ENCODE data around the gene LMNTD2.

The LMNTD2 gene

DNA sequence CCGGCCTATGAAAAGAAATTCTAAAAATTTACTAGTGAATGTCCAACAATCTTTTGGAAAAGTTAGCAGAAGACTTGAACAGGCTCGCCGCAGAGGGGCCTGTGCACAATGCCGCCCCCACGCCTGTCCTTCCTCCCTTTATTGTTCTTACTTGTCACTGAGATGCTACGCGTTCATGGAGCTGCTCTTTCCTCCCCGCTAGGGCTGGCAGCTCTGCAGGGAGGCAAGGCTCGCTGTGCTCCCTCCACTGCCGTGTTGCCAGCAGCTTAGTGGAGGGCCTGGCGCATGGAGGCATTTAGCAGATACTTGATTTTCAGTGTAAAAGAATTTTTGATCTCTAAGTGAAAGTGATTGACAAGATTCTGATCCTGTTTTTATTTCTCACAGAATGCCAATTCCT is 30.5 kb upstream of the LMNTD2 start:
- TF ChIP-seq, protein P1, sequence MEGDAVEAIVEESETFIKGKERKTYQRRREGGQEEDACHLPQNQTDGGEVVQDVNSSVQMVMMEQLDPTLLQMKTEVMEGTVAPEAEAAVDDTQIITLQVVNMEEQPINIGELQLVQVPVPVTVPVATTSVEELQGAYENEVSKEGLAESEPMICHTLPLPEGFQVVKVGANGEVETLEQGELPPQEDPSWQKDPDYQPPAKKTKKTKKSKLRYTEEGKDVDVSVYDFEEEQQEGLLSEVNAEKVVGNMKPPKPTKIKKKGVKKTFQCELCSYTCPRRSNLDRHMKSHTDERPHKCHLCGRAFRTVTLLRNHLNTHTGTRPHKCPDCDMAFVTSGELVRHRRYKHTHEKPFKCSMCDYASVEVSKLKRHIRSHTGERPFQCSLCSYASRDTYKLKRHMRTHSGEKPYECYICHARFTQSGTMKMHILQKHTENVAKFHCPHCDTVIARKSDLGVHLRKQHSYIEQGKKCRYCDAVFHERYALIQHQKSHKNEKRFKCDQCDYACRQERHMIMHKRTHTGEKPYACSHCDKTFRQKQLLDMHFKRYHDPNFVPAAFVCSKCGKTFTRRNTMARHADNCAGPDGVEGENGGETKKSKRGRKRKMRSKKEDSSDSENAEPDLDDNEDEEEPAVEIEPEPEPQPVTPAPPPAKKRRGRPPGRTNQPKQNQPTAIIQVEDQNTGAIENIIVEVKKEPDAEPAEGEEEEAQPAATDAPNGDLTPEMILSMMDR (IDR thresholded peaks at IDR 0.05; ENCODE audit: low read depth, low read length, poor library complexity, severe bottlenecking): no peak
- TF ChIP-seq EZH2phosphoT487 (IDR thresholded peaks at IDR 0.05; ENCODE audit: borderline replicate concordance, low read length): no peak
- H3K9me2 ChIP-seq (replicated peaks; ENCODE audit: control insufficient read depth, low read length): no peaks in the 10 kb centered on the region

DNA sequence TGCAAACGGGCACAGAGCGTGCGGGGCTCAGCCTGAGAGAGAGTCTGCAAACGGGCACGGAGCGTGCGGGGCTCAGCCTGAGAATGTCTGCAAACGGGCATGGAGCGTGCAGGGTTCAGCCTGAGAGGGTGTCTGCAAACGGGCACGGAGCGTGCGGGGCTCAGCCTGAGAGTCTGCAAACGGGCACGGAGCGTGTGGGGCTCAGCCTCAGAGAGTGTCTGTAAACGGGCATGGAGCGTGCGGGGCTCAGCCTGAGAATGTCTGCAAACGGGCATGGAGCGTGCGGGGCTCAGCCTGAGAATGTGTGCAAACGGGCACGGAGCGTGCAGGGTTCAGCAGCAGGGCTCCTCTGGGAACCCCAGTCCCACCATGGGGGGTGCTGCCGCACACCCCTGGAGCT is 29.3 kb upstream of the LMNTD2 start:
- H3K4me1 ChIP-seq (ENCODE audit: control insufficient read depth, low read length): no peaks in the 10 kb centered on the region
- TF ChIP-seq, protein P1 (IDR thresholded peaks at IDR 0.05; ENCODE audit: low read depth, low read length, poor library complexity, severe bottlenecking): no peak
- no peak for TF ChIP-seq EZH2phosphoT487 (IDR thresholded peaks at IDR 0.05; ENCODE audit: borderline replicate concordance, low read length)
- no peaks in the 10 kb centered on the region for H3K9me3 ChIP-seq (ENCODE audit: control insufficient read depth, insufficient read depth, low read length)
- H3F3A ChIP-seq (ENCODE audit: control insufficient read depth, insufficient read depth): no peaks in the 10 kb centered on the region
- peaks cover 10% of the 10 kb centered on the region for H4K20me1 ChIP-seq (ENCODE audit: control insufficient read depth, insufficient read depth, low read depth, low read length)
- no peak overlapping the region for H3K4me3 ChIP-seq (ENCODE audit: low read length)
- no peaks in the 10 kb centered on the region for H3K27me3 ChIP-seq (ENCODE audit: control insufficient read depth, low read length)
- H3K79me2 ChIP-seq (ENCODE audit: control insufficient read depth, low read length): peaks cover 42% of the 10 kb centered on the region
- peaks cover 80% of the 10 kb centered on the region for H3K36me3 ChIP-seq (ENCODE audit: control insufficient read depth, low read length)
- H3K4me2 ChIP-seq (ENCODE audit: low read length): no peak overlapping the region
- no peaks in the 10 kb centered on the region for H3K9me2 ChIP-seq (replicated peaks; ENCODE audit: control insufficient read depth, low read length)
- H3K27ac ChIP-seq (ENCODE audit: low read depth, low read length): no peak overlapping the region

More for the DNA sequence above, 30.5 kb upstream of the LMNTD2 start:
- no peak overlapping the region for H3K4me2 ChIP-seq (ENCODE audit: low read length)
- no peaks in the 10 kb centered on the region for H3K4me1 ChIP-seq (ENCODE audit: control insufficient read depth, low read length)
- peaks cover 6% of the 10 kb centered on the region; the same call in 1 of the 2 replicates for H4K20me1 ChIP-seq (ENCODE audit: control insufficient read depth, insufficient read depth, low read depth, low read length)
- H3K4me3 ChIP-seq (ENCODE audit: low read length): no peak overlapping the region
- no peaks in the 10 kb centered on the region for H3K27me3 ChIP-seq (ENCODE audit: control insufficient read depth, low read length)
- H3F3A ChIP-seq (ENCODE audit: control insufficient read depth, insufficient read depth): no peaks in the 10 kb centered on the region
- peaks cover 89% of the 10 kb centered on the region for H3K36me3 ChIP-seq (ENCODE audit: control insufficient read depth, low read length)
- no peaks in the 10 kb centered on the region for H3K9me3 ChIP-seq (ENCODE audit: control insufficient read depth, insufficient read depth, low read length)
- H3K27ac ChIP-seq (ENCODE audit: low read depth, low read length): no peak overlapping the region
- H3K79me2 ChIP-seq (ENCODE audit: control insufficient read depth, low read length): peaks cover 40% of the 10 kb centered on the region

DNA sequence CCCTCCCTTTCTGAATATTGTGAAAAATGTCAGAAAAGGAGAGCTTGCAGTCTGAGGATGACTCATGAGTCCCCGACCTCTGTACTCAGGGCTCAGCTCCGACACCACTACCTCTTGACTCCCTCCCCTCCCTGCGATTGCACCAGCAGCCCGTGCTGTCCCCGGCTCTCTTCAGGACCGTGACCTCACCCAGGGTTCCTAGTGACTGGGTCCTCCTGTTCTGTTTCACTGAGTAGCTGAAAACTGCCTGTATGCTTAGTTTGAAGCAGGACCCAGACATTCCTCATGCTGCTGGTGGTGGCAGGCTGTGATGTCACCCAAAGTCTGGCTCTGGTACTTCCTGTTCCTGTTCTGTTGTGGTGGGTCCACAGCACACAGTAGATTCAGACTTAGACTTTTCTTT is 27.4 kb upstream of the LMNTD2 start:
- no peaks in the 10 kb centered on the region for H3K9me3 ChIP-seq (ENCODE audit: control insufficient read depth, insufficient read depth, low read length)
- H3K9me2 ChIP-seq (replicated peaks; ENCODE audit: control insufficient read depth, low read length): no peaks in the 10 kb centered on the region
- H3K36me3 ChIP-seq (ENCODE audit: control insufficient read depth, low read length): peaks cover 76% of the 10 kb centered on the region
- no peak for TF ChIP-seq EZH2phosphoT487 (IDR thresholded peaks at IDR 0.05; ENCODE audit: borderline replicate concordance, low read length)
- TF ChIP-seq, protein P1 (IDR thresholded peaks at IDR 0.05; ENCODE audit: low read depth, low read length, poor library complexity, severe bottlenecking): no peak
- H4K20me1 ChIP-seq (ENCODE audit: control insufficient read depth, insufficient read depth, low read depth, low read length): peaks cover 6% of the 10 kb centered on the region
- no peak overlapping the region for H3K4me2 ChIP-seq (ENCODE audit: low read length)
- no peak overlapping the region for H3K27ac ChIP-seq (ENCODE audit: low read depth, low read length)
- no peaks in the 10 kb centered on the region for H3K4me1 ChIP-seq (ENCODE audit: control insufficient read depth, low read length)
- H3K4me3 ChIP-seq (ENCODE audit: low read length): no peak overlapping the region
- H3K79me2 ChIP-seq (ENCODE audit: control insufficient read depth, low read length): peaks cover 49% of the 10 kb centered on the region
- no peaks in the 10 kb centered on the region for H3F3A ChIP-seq (ENCODE audit: control insufficient read depth, insufficient read depth)
- no peaks in the 10 kb centered on the region for H3K27me3 ChIP-seq (ENCODE audit: control insufficient read depth, low read length)

Data from DOHH2 (cell line).